ENCODE results near the gene FKBP6.
"Not testable (repeated sequence)": the region's sequence is repeated elsewhere in the genome, so short reads cannot be mapped to it uniquely, and the experiment has no call there.

DNA sequence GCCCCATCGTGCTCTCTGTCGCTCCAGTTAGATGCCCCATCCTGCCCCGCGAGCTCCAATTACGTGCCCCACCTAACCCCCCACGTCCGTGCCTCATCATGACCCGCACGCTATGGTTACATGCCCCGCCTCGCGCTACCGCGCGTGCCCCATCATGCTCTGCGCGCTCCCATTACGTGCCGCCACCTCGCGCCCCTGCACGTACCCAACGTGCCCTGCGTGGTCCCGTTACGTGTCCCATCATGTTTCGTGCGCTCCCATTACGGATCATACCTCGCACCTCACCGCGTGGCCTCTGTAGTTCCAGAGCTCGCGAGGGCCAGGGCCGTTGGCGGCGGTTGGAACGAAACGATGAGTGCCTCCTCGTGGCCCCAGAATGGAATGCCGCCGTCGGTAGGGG is at the start of gene FKBP6, which contains the start of gene TRIM50:
- TF ChIP-seq EZH2phosphoT487 (IDR thresholded peaks at IDR 0.05; ENCODE audit: borderline replicate concordance, low read length), result not testable (repeated sequence)
- TF ChIP-seq, protein P1, sequence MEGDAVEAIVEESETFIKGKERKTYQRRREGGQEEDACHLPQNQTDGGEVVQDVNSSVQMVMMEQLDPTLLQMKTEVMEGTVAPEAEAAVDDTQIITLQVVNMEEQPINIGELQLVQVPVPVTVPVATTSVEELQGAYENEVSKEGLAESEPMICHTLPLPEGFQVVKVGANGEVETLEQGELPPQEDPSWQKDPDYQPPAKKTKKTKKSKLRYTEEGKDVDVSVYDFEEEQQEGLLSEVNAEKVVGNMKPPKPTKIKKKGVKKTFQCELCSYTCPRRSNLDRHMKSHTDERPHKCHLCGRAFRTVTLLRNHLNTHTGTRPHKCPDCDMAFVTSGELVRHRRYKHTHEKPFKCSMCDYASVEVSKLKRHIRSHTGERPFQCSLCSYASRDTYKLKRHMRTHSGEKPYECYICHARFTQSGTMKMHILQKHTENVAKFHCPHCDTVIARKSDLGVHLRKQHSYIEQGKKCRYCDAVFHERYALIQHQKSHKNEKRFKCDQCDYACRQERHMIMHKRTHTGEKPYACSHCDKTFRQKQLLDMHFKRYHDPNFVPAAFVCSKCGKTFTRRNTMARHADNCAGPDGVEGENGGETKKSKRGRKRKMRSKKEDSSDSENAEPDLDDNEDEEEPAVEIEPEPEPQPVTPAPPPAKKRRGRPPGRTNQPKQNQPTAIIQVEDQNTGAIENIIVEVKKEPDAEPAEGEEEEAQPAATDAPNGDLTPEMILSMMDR (conservative IDR thresholded peaks at IDR 0.05; ENCODE audit: low read depth, low read length), result not testable (repeated sequence)
